ENCODE data around the gene SPRED2.

SPRED2 gene

GRCh38 chr2:65361623-65362022 is 70.8 kb downstream of the SPRED2 start:
- Histone ChIP-seq H3K4me3 (ENCODE audit: low read length) (no peak overlapping the region), H3K9ac (ENCODE audit: low read depth, low read length) (no peak overlapping the region), H3K27me3 (ENCODE audit: insufficient read depth, low read length) (no peaks in the 10 kb centered on the region), H3K4me1 (ENCODE audit: insufficient read depth, low read length) (peaks cover 38% of the 10 kb centered on the region), H3K9me3 (ENCODE audit: insufficient read depth, low read depth, low read length) (no peaks in the 10 kb centered on the region), H3K27ac (ENCODE audit: low read depth, low read length) (no peak overlapping the region), H3K36me3 (ENCODE audit: insufficient read depth, low read length) (no peaks in the 10 kb centered on the region)
- 95% methylated on average over 3 of the region's 3 CpGs for WGBS

- H3K27me3 ChIP-seq (ENCODE audit: insufficient read depth, low read length), result no peaks in the 10 kb centered on the region
- H3K9me3 ChIP-seq (ENCODE audit: insufficient read depth, low read depth, low read length), result no peaks in the 10 kb centered on the region
- no peak overlapping the region for H3K4me3 ChIP-seq (ENCODE audit: low read length)
- H3K36me3 ChIP-seq (ENCODE audit: insufficient read depth, low read length), result no peaks in the 10 kb centered on the region
- H3K27ac ChIP-seq (ENCODE audit: low read depth, low read length), result no peak overlapping the region
- 94% methylated on average over 4 of the region's 6 CpGs for WGBS
- H3K9ac ChIP-seq (ENCODE audit: low read depth, low read length), result no peak overlapping the region
- H3K4me1 ChIP-seq (ENCODE audit: insufficient read depth, low read length), result peaks cover 30% of the 10 kb centered on the region
These were observed 72.0 kb downstream of the SPRED2 start for GRCh38 chr2:65360441-65360840.

DNA sequence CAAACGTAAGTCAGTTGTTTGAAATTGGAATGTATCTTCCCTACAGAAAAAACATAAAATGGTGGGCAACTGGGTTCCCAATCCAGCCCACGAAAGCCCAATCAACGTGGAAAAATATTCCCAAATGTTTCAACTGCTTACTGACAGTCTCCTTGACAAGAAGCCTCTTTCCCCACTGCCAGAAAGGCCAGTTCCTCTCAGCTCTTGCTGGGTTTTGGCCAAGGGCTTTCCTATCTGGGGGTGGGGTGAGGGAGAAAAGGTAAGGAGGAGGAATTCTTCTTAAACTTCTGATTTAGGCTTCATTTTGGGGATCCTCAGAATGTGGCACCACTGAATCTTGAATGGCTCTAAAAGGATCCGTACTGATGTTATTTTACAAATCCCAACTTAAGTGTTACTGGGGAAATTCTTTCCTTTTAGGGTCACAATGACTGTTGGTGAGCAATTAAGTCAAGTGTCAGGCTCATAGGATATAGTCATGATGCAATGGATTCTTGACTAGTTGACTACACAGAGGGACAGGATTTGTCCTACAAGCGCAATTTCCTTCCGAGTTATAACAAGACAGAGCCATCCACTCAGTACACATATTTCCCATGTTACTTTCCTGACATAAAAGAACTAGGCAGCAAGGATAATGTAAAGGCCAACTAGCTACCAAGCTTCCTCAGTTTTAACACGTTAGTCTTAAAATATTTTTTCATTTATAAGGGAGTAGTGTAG is 73.6 kb downstream of the SPRED2 start:
- Histone ChIP-seq H3K27me3 (ENCODE audit: insufficient read depth, low read length) (no peaks in the 10 kb centered on the region), H3K9me3 (ENCODE audit: insufficient read depth, low read depth, low read length) (no peaks in the 10 kb centered on the region), H3K4me3 (ENCODE audit: low read length) (no peak overlapping the region), H3K36me3 (ENCODE audit: insufficient read depth, low read length) (no peaks in the 10 kb centered on the region), H3K27ac (ENCODE audit: low read depth, low read length) (no peak overlapping the region), H3K4me1 (ENCODE audit: insufficient read depth, low read length) (peaks cover 30% of the 10 kb centered on the region), H3K9ac (ENCODE audit: low read depth, low read length) (no peak overlapping the region)
- WGBS, result 86% methylated on average over 6 of the region's 7 CpGs

GRCh38 chr2:65357959-65358294 is 74.5 kb downstream of the SPRED2 start:
- Histone ChIP-seq H3K27me3 (ENCODE audit: insufficient read depth, low read length) (no peaks in the 10 kb centered on the region), H3K4me3 (ENCODE audit: low read length) (no peak overlapping the region), H3K9me3 (ENCODE audit: insufficient read depth, low read depth, low read length) (no peaks in the 10 kb centered on the region), H3K36me3 (ENCODE audit: insufficient read depth, low read length) (no peaks in the 10 kb centered on the region), H3K27ac (ENCODE audit: low read depth, low read length) (no peak overlapping the region), H3K9ac (ENCODE audit: low read depth, low read length) (no peak overlapping the region), H3K4me1 (ENCODE audit: insufficient read depth, low read length) (peaks cover 30% of the 10 kb centered on the region)

DNA sequence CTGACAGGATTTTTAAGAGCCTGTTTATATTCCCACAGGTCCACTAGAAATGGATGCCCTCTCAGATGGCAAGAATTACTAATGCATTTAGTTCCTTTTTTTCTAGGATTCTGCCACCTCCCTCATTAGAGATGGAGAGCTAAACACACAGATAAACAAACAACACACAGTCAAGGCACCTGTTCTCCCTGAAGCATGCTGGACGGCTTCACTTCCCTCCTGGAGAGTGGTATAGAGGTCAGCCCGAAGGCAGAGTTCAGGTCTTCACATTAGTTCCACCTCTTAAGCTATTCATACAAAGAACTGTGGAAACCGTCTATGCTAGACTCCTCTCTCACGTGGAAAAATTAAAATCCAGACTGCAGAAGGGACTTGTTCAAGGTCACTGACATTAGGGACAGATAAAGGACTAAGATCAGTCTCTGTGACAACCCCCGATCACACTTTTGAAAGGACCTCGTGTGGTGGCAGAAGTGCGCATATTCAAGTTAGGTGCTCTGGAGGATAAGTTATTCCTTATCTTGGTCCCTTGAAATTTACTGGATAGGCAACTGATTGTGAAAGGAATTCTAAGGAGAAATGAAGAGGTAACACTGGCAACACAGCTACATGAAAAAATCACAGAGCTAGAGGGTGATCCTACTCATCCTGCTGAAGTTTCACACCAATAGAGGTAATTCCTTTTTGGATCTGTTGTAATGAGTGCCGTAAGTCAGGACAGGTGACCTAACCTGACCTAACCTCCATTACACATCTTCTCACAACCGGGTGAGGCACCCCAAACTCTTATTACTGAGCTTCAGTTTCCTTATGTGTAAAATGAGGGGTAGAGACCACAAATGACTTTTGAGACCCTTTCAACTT is 75.1 kb downstream of the SPRED2 start:
- H3K9me3 ChIP-seq (ENCODE audit: insufficient read depth, low read depth, low read length), result no peaks in the 10 kb centered on the region
- no peak overlapping the region for H3K9ac ChIP-seq (ENCODE audit: low read depth, low read length)
- no peak overlapping the region for H3K27ac ChIP-seq (ENCODE audit: low read depth, low read length)
- H3K36me3 ChIP-seq (ENCODE audit: insufficient read depth, low read length), result no peaks in the 10 kb centered on the region
- WGBS, result 44% methylated on average over 7 of the region's 9 CpGs
- H3K4me1 ChIP-seq (ENCODE audit: insufficient read depth, low read length), result peaks cover 30% of the 10 kb centered on the region
- no peak overlapping the region for H3K4me3 ChIP-seq (ENCODE audit: low read length)
- H3K27me3 ChIP-seq (ENCODE audit: insufficient read depth, low read length), result no peaks in the 10 kb centered on the region

- peaks cover 47% of the 10 kb centered on the region for H3K4me1 ChIP-seq (ENCODE audit: insufficient read depth, low read length)
- no peaks in the 10 kb centered on the region for H3K9me3 ChIP-seq (ENCODE audit: insufficient read depth, low read depth, low read length)
- H3K36me3 ChIP-seq (ENCODE audit: insufficient read depth, low read length), result no peaks in the 10 kb centered on the region
- no peaks in the 10 kb centered on the region for H3K27me3 ChIP-seq (ENCODE audit: insufficient read depth, low read length)
- H3K27ac ChIP-seq (ENCODE audit: low read depth, low read length), result no peak overlapping the region
- H3K9ac ChIP-seq (ENCODE audit: low read depth, low read length), result no peak overlapping the region
- H3K4me3 ChIP-seq (ENCODE audit: low read length), result no peak overlapping the region
- WGBS, result 96% methylated on average over 9 of the region's 9 CpGs
These were observed 77.1 kb downstream of the SPRED2 start for GRCh38 chr2:65355186-65355831.

DNA sequence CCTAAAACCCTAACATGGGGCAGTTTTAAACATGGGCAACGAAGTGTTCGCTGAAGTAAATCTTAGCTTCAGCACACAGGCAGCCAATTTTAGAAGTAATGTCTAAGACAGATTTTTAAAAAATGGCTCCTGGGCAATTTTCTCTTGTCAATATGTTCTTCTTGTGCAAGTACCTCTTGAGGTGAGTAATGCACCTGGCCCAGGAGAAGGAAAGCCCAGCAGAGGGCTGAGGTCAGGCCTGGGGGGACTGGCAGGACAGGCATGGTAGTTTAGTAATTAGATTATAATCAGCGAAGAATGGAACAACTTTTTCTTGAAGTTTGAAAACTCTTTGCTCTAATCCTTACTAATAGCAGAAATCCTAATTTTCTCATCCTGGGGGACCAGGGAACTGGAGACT is 77.6 kb downstream of the SPRED2 start:
- 95% methylated on average over 3 of the region's 3 CpGs for WGBS
- Histone ChIP-seq H3K9ac (ENCODE audit: low read depth, low read length) (no peak overlapping the region), H3K36me3 (ENCODE audit: insufficient read depth, low read length) (no peaks in the 10 kb centered on the region), H3K9me3 (ENCODE audit: insufficient read depth, low read depth, low read length) (no peaks in the 10 kb centered on the region), H3K4me3 (ENCODE audit: low read length) (no peak overlapping the region), H3K27ac (ENCODE audit: low read depth, low read length) (no peak overlapping the region), H3K27me3 (ENCODE audit: insufficient read depth, low read length) (no peaks in the 10 kb centered on the region), H3K4me1 (ENCODE audit: insufficient read depth, low read length) (peaks cover 52% of the 10 kb centered on the region)

GRCh38 chr2:65353927-65354326 is 78.5 kb downstream of the SPRED2 start:
- H3K4me3 ChIP-seq (ENCODE audit: low read length), result no peak overlapping the region
- H3K36me3 ChIP-seq (ENCODE audit: insufficient read depth, low read length), result no peaks in the 10 kb centered on the region
- no peak overlapping the region for H3K27ac ChIP-seq (ENCODE audit: low read depth, low read length)
- no peak overlapping the region for H3K9ac ChIP-seq (ENCODE audit: low read depth, low read length)
- 64% methylated on average over 5 of the region's 5 CpGs for WGBS
- peaks cover 51% of the 10 kb centered on the region for H3K4me1 ChIP-seq (ENCODE audit: insufficient read depth, low read length)
- no peaks in the 10 kb centered on the region for H3K27me3 ChIP-seq (ENCODE audit: insufficient read depth, low read length)
- no peaks in the 10 kb centered on the region for H3K9me3 ChIP-seq (ENCODE audit: insufficient read depth, low read depth, low read length)

GRCh38 chr2:65353046-65353445 is 79.4 kb downstream of the SPRED2 start:
- 85% methylated on average over 4 of the region's 4 CpGs for WGBS
- Histone ChIP-seq H3K27ac (ENCODE audit: low read depth, low read length) (no peak overlapping the region), H3K9me3 (ENCODE audit: insufficient read depth, low read depth, low read length) (no peaks in the 10 kb centered on the region), H3K4me3 (ENCODE audit: low read length) (no peak overlapping the region), H3K9ac (ENCODE audit: low read depth, low read length) (no peak overlapping the region), H3K4me1 (ENCODE audit: insufficient read depth, low read length) (peaks cover 44% of the 10 kb centered on the region), H3K27me3 (ENCODE audit: insufficient read depth, low read length) (no peaks in the 10 kb centered on the region), H3K36me3 (ENCODE audit: insufficient read depth, low read length) (no peaks in the 10 kb centered on the region)

GRCh38 chr2:65351948-65352595 is 80.3 kb downstream of the SPRED2 start:
- no peak overlapping the region for H3K4me3 ChIP-seq (ENCODE audit: low read length)
- H3K9ac ChIP-seq (ENCODE audit: low read depth, low read length), result no peak overlapping the region
- no peaks in the 10 kb centered on the region for H3K36me3 ChIP-seq (ENCODE audit: insufficient read depth, low read length)
- H3K9me3 ChIP-seq (ENCODE audit: insufficient read depth, low read depth, low read length), result no peaks in the 10 kb centered on the region
- no peaks in the 10 kb centered on the region for H3K27me3 ChIP-seq (ENCODE audit: insufficient read depth, low read length)
- 85% methylated on average over 9 of the region's 9 CpGs for WGBS
- H3K27ac ChIP-seq (ENCODE audit: low read depth, low read length), result no peak overlapping the region
- peaks cover 34% of the 10 kb centered on the region for H3K4me1 ChIP-seq (ENCODE audit: insufficient read depth, low read length)
